HepG2 (cell line): ENCODE results near the gene ZNF653. TPM values are rescaled to one million over a fixed set of nuclear protein-coding genes. Genes with fewer than 3 reads are reported as not detected.

Source experiments
- CBX5 ChIP-seq: sonication (generic); formaldehyde crosslinking; IDR thresholded peaks from 2 replicates; pipeline ENCODE4 v1.4.0; 2020; ENCODE audit warnings: missing genetic modification reagents, borderline replicate concordance
- CCDC6 ChIP-seq: sonication (generic); formaldehyde crosslinking; IDR thresholded peaks from 2 replicates; pipeline ENCODE4 v1.8.1; 2022; ENCODE audit warnings: mild to moderate bottlenecking, missing genetic modification reagents, moderate library complexity
- EEA1 ChIP-seq: sonication (generic); formaldehyde crosslinking; IDR thresholded peaks from 2 replicates; pipeline ENCODE4 v1.5.1; 2020; ENCODE audit warnings: mild to moderate bottlenecking, missing genetic modification reagents, borderline replicate concordance
- GTF3A ChIP-seq: sonication (generic); formaldehyde crosslinking; conservative IDR thresholded peaks from 2 replicates; pipeline ENCODE4 v1.4.0; 2020; ENCODE audit warnings: mild to moderate bottlenecking, missing genetic modification reagents
- JUN ChIP-seq: sonication (generic); formaldehyde crosslinking; IDR thresholded peaks from 2 replicates; pipeline ENCODE4 v1.4.0; 2020; ENCODE audit warnings: mild to moderate bottlenecking, missing genetic modification reagents
- MED8 ChIP-seq: sonication (generic); formaldehyde crosslinking; IDR thresholded peaks from 2 replicates; pipeline ENCODE4 v1.8.1; 2023; ENCODE audit warnings: mild to moderate bottlenecking, missing genetic modification reagents; ENCODE audit not compliant: insufficient replicate concordance
- NAIF1 ChIP-seq: sonication (generic); formaldehyde crosslinking; IDR thresholded peaks from 2 replicates; pipeline ENCODE4 v1.5.0; 2020; ENCODE audit warnings: mild to moderate bottlenecking, missing genetic modification reagents, borderline replicate concordance
- PHF8 ChIP-seq: sonication (generic); formaldehyde crosslinking; IDR thresholded peaks from 2 replicates; pipeline ENCODE4 v1.5.0; 2020; ENCODE audit warnings: missing genetic modification reagents
- POLR2AphosphoS2 ChIP-seq: IDR thresholded peaks from 2 replicates; pipeline ENCODE4 v1.6.1; 2011; ENCODE audit warnings: low read depth, low read length, improper control_type of control experiment
- PRPF4 ChIP-seq: fragments of 200-400 bp; formaldehyde crosslinking; IDR thresholded peaks from 2 replicates; pipeline ENCODE4 v1.6.1; 2016; ENCODE audit warnings: low read length, low read depth; ENCODE audit not compliant: poor library complexity, severe bottlenecking
- SAP130 ChIP-seq: IDR thresholded peaks from 2 replicates; pipeline ENCODE4 v1.6.1; 2016; ENCODE audit warnings: low read depth
- SKIL ChIP-seq: sonication (generic); formaldehyde crosslinking; IDR thresholded peaks from 2 replicates; pipeline ENCODE4 v1.8.0; 2022; ENCODE audit warnings: missing genetic modification reagents, mild to moderate bottlenecking, moderate library complexity, borderline replicate concordance
- TOE1 ChIP-seq: sonication (generic); formaldehyde crosslinking; IDR thresholded peaks from 2 replicates; pipeline ENCODE4 v1.4.0; 2020; ENCODE audit warnings: mild to moderate bottlenecking, missing genetic modification reagents
- U2AF2 ChIP-seq: fragments of 200-400 bp; formaldehyde crosslinking; IDR thresholded peaks from 2 replicates; pipeline ENCODE4 v1.6.1; 2017; ENCODE audit warnings: low read depth, mild to moderate bottlenecking, low read length
- ZNF318 ChIP-seq: sonication (generic); formaldehyde crosslinking; IDR thresholded peaks from 2 replicates; pipeline ENCODE4 v1.4.0; 2020; ENCODE audit warnings: mild to moderate bottlenecking, missing genetic modification reagents
- ZNF34 ChIP-seq: sonication (generic); formaldehyde crosslinking; IDR thresholded peaks from 2 replicates; pipeline ENCODE4 v1.4.0; 2020; ENCODE audit warnings: mild to moderate bottlenecking, missing genetic modification reagents, borderline replicate concordance
- ZNF382 ChIP-seq: sonication (generic); formaldehyde crosslinking; IDR thresholded peaks from 2 replicates; pipeline ENCODE4 v1.5.0; 2020; ENCODE audit warnings: missing genetic modification reagents, mild to moderate bottlenecking, borderline replicate concordance
- ZNF451 ChIP-seq: sonication (generic); formaldehyde crosslinking; IDR thresholded peaks from 2 replicates; pipeline ENCODE4 v1.5.0; 2020; ENCODE audit warnings: mild to moderate bottlenecking, missing genetic modification reagents
- ZNF550 ChIP-seq: sonication (generic); formaldehyde crosslinking; IDR thresholded peaks from 2 replicates; pipeline ENCODE4 v1.4.0; 2020; ENCODE audit warnings: mild to moderate bottlenecking, missing genetic modification reagents, borderline replicate concordance
- ZNF605 ChIP-seq: sonication (generic); formaldehyde crosslinking; IDR thresholded peaks from 2 replicates; pipeline ENCODE4 v1.8.0; 2022; ENCODE audit warnings: mild to moderate bottlenecking, missing genetic modification reagents
- ZNF775 ChIP-seq: sonication (generic); formaldehyde crosslinking; IDR thresholded peaks from 2 replicates; pipeline ENCODE4 v1.4.0; 2020; ENCODE audit warnings: missing genetic modification reagents, mild to moderate bottlenecking, moderate library complexity, borderline replicate concordance
- polyA plus RNA-seq, 8 experiments: library from polyadenylated mRNA; depleted of rRNA in 3 of 8; stranded (reverse) in 7 of 8; unstranded in 1 of 8; fragments of >200 nt; fragmentation: Illumina TruSeq in 4 of 8; extraction: Trizol in 4 of 8; gene quantifications; 2 replicates each; pipeline versions ENCODE4 v1.2.1 to v1.2.3, GENCODE V29; 2011 to 2016; ENCODE audit warnings: low read depth in 4 of 8, missing spikeins in 1 of 8, mixed read lengths in 1 of 8; ENCODE audit not compliant: insufficient read depth in 1 of 8
- total RNA-seq, 5 experiments: library from RNA; depleted of rRNA; stranded (reverse); fragments of >200 nt; fragmentation: Illumina TruSeq; extraction: Trizol; gene quantifications; 2 replicates each; pipeline ENCODE4 v1.2.3, GENCODE V29; 2016; ENCODE audit warnings: low read depth in 1 of 5

ZNF653 gene
- total and polyA plus RNA-seq, 2 of the 13 experiments (the other 11 are each of a cell fraction or from before 2014, with no cell fraction given) = 4.7 to 7.1 TPM

GRCh38 chr19:11505504-11506100 lies at the start of gene ZNF653 (continued):
- no peak for TF ChIP-seq SKIL (CRISPR knock-in tag)
- no peak for TF ChIP-seq TOE1 (CRISPR knock-in tag)
- TF ChIP-seq MED8 (CRISPR knock-in tag) = no peak
- no peak for TF ChIP-seq NAIF1
- TF ChIP-seq GTF3A (CRISPR knock-in tag) = no peak
- no peak; the same call in 1 of the 2 replicates for TF ChIP-seq ZNF605 (CRISPR knock-in tag)
- no peak for TF ChIP-seq ZNF318 (CRISPR knock-in tag)
- no peak for TF ChIP-seq PRPF4
- peak; percentile 71 for TF ChIP-seq PHF8 (CRISPR knock-in tag)
- no peak for TF ChIP-seq JUN (CRISPR knock-in tag)
- TF ChIP-seq U2AF2 = 0 out of 2 replicates have a peak, but pooled peaks have one; percentile 68
- no peak for TF ChIP-seq ZNF382 (CRISPR knock-in tag)
- 0 out of 2 replicates have a peak, but pooled peaks have one; percentile 68 for TF ChIP-seq POLR2AphosphoS2
- TF ChIP-seq SAP130 (CRISPR knock-in tag) = peak; percentile 65
- TF ChIP-seq ZNF451 (CRISPR knock-in tag) = no peak
- no peak for TF ChIP-seq ZNF775 (CRISPR knock-in tag)
- no peak for TF ChIP-seq CBX5 (CRISPR knock-in tag)
- TF ChIP-seq CCDC6 = no peak
- peak; percentile 52; the same call in 1 of the 2 replicates for TF ChIP-seq EEA1 (CRISPR knock-in tag)
- TF ChIP-seq ZNF550 (CRISPR knock-in tag) = no peak
- TF ChIP-seq ZNF34 (CRISPR knock-in tag) = no peak
